Neural cell (in vitro differentiated cells): ENCODE data around the gene FKBP1A. TPM values are rescaled to one million over a fixed set of nuclear protein-coding genes. Genes with fewer than 3 reads are reported as not detected.
"Not testable (repeated sequence)": the region's sequence is repeated elsewhere in the genome, so short reads cannot be mapped to it uniquely, and the experiment has no call there.

Experiments
- H2AFZ ChIP-seq: fragments of 200-600, 300-800 bp; sonication (generic), shearing (Covaris generic); 2 replicates; pipeline ENCODE4 v1.6.0; 2014; ENCODE audit warnings: low read depth, mild to moderate bottlenecking, antibody characterized with exemption, low read length, moderate library complexity
- H3F3A ChIP-seq: fragments of 200-600 bp; shearing (Covaris generic); 2 replicates; pipeline ENCODE4 v1.6.1; 2016; ENCODE audit warnings: mild to moderate bottlenecking, moderate library complexity, mixed read lengths, antibody characterized with exemption, low read length; ENCODE audit not compliant: insufficient read depth, poor library complexity, severe bottlenecking
- H3K27ac ChIP-seq: fragments of 200-600, 300-800 bp; sonication (generic), shearing (Covaris generic); 2 replicates; pipeline ENCODE4 v1.5.1; 2014; ENCODE audit warnings: mild to moderate bottlenecking, low read length, moderate library complexity
- H3K27me3 ChIP-seq: fragments of 300-800, 200-600 bp; sonication (generic), shearing (Covaris generic); 2 replicates; pipeline ENCODE4 v1.6.0; 2014; ENCODE audit warnings: mild to moderate bottlenecking, low read depth, low read length, moderate library complexity; ENCODE audit not compliant: insufficient read depth
- H3K36me3 ChIP-seq: fragments of 300-800, 200-600 bp; sonication (generic), shearing (Covaris generic); 2 replicates; pipeline ENCODE4 v1.5.1; 2014; ENCODE audit warnings: mild to moderate bottlenecking, antibody characterized with exemption, low read length, moderate library complexity; ENCODE audit not compliant: insufficient read depth
- H3K4me2 ChIP-seq: fragments of 300-800, 200-600 bp; sonication (generic), shearing (Covaris generic); 2 replicates; pipeline ENCODE4 v1.6.0; 2014; ENCODE audit warnings: mild to moderate bottlenecking, low read length
- H3K4me3 ChIP-seq: fragments of 300-800, 200-600 bp; sonication (generic), shearing (Covaris generic); 2 replicates; pipeline ENCODE4 v1.5.1; 2014; ENCODE audit warnings: mild to moderate bottlenecking, low read length, moderate library complexity
- H3K79me2 ChIP-seq: fragments of 200-600 bp; shearing (Covaris generic); replicated peaks from 2 replicates; pipeline ENCODE4 v1.6.0; 2014; ENCODE audit warnings: mild to moderate bottlenecking, low read length, moderate library complexity; ENCODE audit not compliant: insufficient read depth
- H3K9ac ChIP-seq: fragments of 300-800, 200-600 bp; sonication (generic), shearing (Covaris generic); 2 replicates; pipeline ENCODE4 v1.6.1; 2016; ENCODE audit warnings: mild to moderate bottlenecking, low read length, mixed read lengths
- H3K9me2 ChIP-seq: fragments of 200-600 bp; shearing (Covaris generic); 2 replicates; pipeline ENCODE4 v1.6.1; 2016; ENCODE audit warnings: mild to moderate bottlenecking, low read length, mixed read lengths; ENCODE audit not compliant: insufficient read depth
- H3K9me3 ChIP-seq: fragments of 200-600, 300-800 bp; sonication (generic), shearing (Covaris generic); 2 replicates; pipeline ENCODE4 v1.6.1; 2016; ENCODE audit warnings: mild to moderate bottlenecking, mixed run types, low read length, moderate library complexity, mixed read lengths
- H4K20me1 ChIP-seq: fragments of 200-600 bp; shearing (Covaris generic); 2 replicates; pipeline ENCODE4 v1.6.1; 2016; ENCODE audit warnings: mild to moderate bottlenecking, mixed run types; ENCODE audit not compliant: insufficient read depth
- CTCF ChIP-seq: fragments of 450-650 bp; IDR thresholded peaks from 2 replicates; pipeline ENCODE4 v1.5.1; 2014; ENCODE audit warnings: antibody characterized with exemption, mild to moderate bottlenecking, moderate library complexity; ENCODE audit not compliant: poor library complexity, severe bottlenecking
- EP300 ChIP-seq: fragments of 450-650 bp; conservative IDR thresholded peaks from 2 replicates; pipeline ENCODE4 v1.6.1; 2014; ENCODE audit warnings: antibody characterized with exemption, mild to moderate bottlenecking, moderate library complexity; ENCODE audit not compliant: poor library complexity, severe bottlenecking
- EZH2 ChIP-seq: fragments of 200-600, 300-800 bp; shearing (Covaris generic), sonication (generic); IDR thresholded peaks from 2 replicates; pipeline ENCODE4 v1.6.1; 2014; ENCODE audit warnings: antibody characterized with exemption, low read length, borderline replicate concordance, mild to moderate bottlenecking; ENCODE audit not compliant: insufficient read depth, poor library complexity, severe bottlenecking
- MXI1 ChIP-seq: fragments of 450-650 bp; conservative IDR thresholded peaks from 2 replicates; pipeline ENCODE4 v1.6.1; 2014; ENCODE audit warnings: antibody characterized with exemption, mild to moderate bottlenecking; ENCODE audit not compliant: poor library complexity, severe bottlenecking
- POLR2AphosphoS5 ChIP-seq: IDR thresholded peaks from 2 replicates; pipeline ENCODE4 v1.6.1; 2012
- RAD21 ChIP-seq: fragments of 450-650 bp; conservative IDR thresholded peaks from 2 replicates; pipeline ENCODE4 v1.6.1; 2014; ENCODE audit warnings: antibody characterized with exemption, mild to moderate bottlenecking, moderate library complexity
- REST ChIP-seq: IDR thresholded peaks from 2 replicates; pipeline ENCODE4 v1.6.1; 2012; ENCODE audit warnings: borderline replicate concordance
- SMC3 ChIP-seq: fragments of 450-650 bp; conservative IDR thresholded peaks from 2 replicates; pipeline ENCODE4 v1.6.1; 2014; ENCODE audit warnings: antibody characterized with exemption, mild to moderate bottlenecking, moderate library complexity; ENCODE audit not compliant: poor library complexity
- TAF1 ChIP-seq: IDR thresholded peaks from 2 replicates; pipeline ENCODE4 v1.6.1; 2012; ENCODE audit warnings: low read depth
- polyA plus RNA-seq: library from polyadenylated mRNA; depleted of rRNA; stranded (reverse); fragments of >200 nt; gene quantifications from 2 replicates; pipeline ENCODE4 v1.2.3, GENCODE V29; 2014

FKBP1A gene
- polyA plus RNA-seq, 1 donor from 2014 or later = 150 TPM

GRCh38 chr20:1402149-1402548 lies 9.3 kb upstream of the FKBP1A start:
- no peak overlapping the region for H3K4me3 ChIP-seq
- no peaks in the 10 kb centered on the region for H3K79me2 ChIP-seq
- TF ChIP-seq TAF1 (no peak), POLR2AphosphoS5 (no peak), MXI1 (no peak), CTCF (no peak), SMC3 (no peak), RAD21 (no peak)
- no peaks in the 10 kb centered on the region for H3K27me3 ChIP-seq
- no peak overlapping the region for H2AFZ ChIP-seq
- no peak overlapping the region for H3K9ac ChIP-seq
- H4K20me1 ChIP-seq = no peaks in the 10 kb centered on the region
- H3K9me2 ChIP-seq = no peaks in the 10 kb centered on the region
- H3K9me3 ChIP-seq = no peaks in the 10 kb centered on the region
- no peaks in the 10 kb centered on the region for H3K36me3 ChIP-seq
- H3K4me2 ChIP-seq = no peak overlapping the region
- no peak overlapping the region for H3K27ac ChIP-seq
- no peaks in the 10 kb centered on the region for H3F3A ChIP-seq

- Histone ChIP-seq H3K27ac (no peak overlapping the region), H4K20me1 (no peaks in the 10 kb centered on the region), H3K9me2 (no peaks in the 10 kb centered on the region), H2AFZ (no peak overlapping the region), H3K27me3 (peaks cover under 1% of the 10 kb centered on the region), H3F3A (no peaks in the 10 kb centered on the region), H3K9me3 (no peaks in the 10 kb centered on the region), H3K4me2 (no peak overlapping the region), H3K9ac (no peak overlapping the region), H3K36me3 (no peaks in the 10 kb centered on the region), H3K79me2 (no peaks in the 10 kb centered on the region), H3K4me3 (no peak overlapping the region)
- TF ChIP-seq SMC3 (no peak), POLR2AphosphoS5 (no peak), REST (no peak), RAD21 (no peak), MXI1 (no peak), CTCF (no peak), EZH2 (no peak), EP300 (no peak), TAF1 (no peak)
Observed at GRCh38 chr20:1401451-1401907, 8.6 kb upstream of the FKBP1A start.

GRCh38 chr20:1399678-1400366 lies 7.0 kb upstream of the FKBP1A start:
- not testable (repeated sequence) for H3K79me2 ChIP-seq, H3K9me3 ChIP-seq, H3K4me3 ChIP-seq, H4K20me1 ChIP-seq, H3K9ac ChIP-seq, H3K36me3 ChIP-seq, H3K27ac ChIP-seq, H3F3A ChIP-seq, H3K4me2 ChIP-seq, H3K9me2 ChIP-seq, H2AFZ ChIP-seq
- peaks cover 17% of the 10 kb centered on the region for H3K27me3 ChIP-seq

- not testable (repeated sequence) for H4K20me1 ChIP-seq
Observed at GRCh38 chr20:1398185-1398584, 5.3 kb upstream of the FKBP1A start.

More at GRCh38 chr20:1398185-1398584, 5.3 kb upstream of the FKBP1A start:
- not testable (repeated sequence) for H3K9me3 ChIP-seq, H3K79me2 ChIP-seq, H3F3A ChIP-seq, H2AFZ ChIP-seq, H3K27ac ChIP-seq, H3K9me2 ChIP-seq, H3K4me2 ChIP-seq, H3K36me3 ChIP-seq, H3K9ac ChIP-seq, H3K4me3 ChIP-seq
- peaks cover 17% of the 10 kb centered on the region for H3K27me3 ChIP-seq
